Stimulated activated CD8-positive, alpha-beta memory T cell treated with anti-CD3 and anti-CD28 coated beads, Interleukin-4, amount 100 ng/mL, for 48 hours (primary cell): ENCODE results near the gene KCNT1.

Source experiments
- DNase-seq: peaks from one replicate; pipeline ENCODE4 v3.0.0-alpha.2; 2020

KCNT1 gene

DNA sequence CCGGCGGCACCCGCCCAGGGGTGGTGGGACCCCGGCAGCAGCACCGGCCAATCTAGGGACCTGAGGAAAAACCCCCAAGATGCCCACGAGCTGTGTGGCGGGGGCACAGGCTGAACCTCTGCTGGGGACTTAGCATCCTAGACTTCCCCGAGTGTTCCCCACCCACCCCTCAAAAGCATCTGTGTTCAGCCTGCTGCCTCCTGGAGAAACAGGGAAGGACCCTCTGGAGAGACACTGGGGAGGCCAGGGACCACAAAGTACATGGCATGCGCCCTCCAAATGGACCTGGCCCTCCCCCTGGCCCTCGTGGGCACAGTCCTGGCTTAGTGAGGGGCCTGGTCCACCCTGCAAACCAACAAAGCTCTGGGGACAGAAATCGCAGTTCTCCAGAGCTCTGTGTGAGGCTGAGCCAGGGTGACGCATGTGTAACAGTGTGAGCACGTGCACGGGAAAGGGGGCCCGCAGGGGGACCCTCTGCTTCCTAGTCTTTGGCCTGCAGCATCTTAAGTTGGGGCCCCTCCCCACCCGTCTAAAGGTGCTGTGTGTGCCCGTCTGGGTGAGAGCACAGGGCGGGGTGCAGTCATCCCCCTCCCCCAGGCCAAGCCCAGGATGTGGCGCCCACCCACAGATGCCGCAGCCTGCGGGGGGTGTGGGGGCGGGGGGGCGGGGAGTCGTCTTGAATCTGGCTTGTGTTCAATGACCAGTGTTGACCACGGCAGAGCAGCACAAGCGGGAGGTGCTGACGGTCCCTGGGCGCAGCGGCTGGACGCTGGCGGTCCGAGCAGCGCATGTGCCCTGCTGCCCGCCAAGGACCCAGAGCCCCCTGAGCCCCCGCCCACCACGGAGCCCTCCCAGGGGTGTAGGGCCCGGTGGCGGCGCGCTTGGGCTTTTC, 672 bp upstream of the KCNT1 start:
- DNase-seq, result peak; percentile 39

DNA sequence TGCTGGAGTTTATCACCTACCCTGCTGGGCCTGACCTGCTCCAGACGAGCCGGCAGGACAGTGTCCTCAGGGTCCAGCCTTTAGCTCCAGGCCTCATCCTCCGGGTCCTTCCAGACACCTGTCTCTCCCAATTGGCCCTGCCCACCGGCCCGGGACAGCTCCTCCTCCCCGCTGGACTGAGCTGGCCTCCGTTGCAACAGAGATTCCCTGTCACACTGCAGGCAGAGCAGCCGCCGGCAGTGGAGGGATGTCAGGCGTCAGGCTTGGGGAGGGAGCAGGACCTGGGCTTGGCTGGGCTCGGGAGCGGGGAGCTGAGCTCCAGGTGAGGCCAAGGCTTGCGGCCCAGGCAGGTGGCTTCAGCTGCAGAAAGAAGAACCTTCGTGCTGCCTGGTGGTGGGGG, 1.7 kb downstream of the KCNT1 start:
- no peak for DNase-seq

DNA sequence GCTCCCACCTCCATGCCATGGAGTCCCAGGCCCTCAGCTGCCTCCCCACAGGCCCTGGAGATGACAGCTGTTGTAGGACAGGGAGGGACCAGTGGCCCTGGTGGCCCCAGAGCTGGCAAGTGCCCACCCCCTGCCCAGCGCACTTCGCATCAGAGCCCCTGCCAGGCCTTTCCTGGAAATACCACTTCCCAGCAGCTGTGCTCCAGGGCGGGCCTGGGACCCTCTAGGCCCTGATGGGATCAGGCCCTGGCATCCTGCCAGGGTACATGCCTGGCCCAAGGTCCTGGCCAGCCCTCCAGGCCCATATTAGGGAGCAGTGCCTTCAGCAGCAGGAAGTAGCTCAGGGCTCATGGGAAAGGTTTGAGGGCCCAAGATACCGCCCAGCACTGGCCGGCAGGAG, 2.5 kb downstream of the KCNT1 start:
- DNase-seq, result no peak

DNA sequence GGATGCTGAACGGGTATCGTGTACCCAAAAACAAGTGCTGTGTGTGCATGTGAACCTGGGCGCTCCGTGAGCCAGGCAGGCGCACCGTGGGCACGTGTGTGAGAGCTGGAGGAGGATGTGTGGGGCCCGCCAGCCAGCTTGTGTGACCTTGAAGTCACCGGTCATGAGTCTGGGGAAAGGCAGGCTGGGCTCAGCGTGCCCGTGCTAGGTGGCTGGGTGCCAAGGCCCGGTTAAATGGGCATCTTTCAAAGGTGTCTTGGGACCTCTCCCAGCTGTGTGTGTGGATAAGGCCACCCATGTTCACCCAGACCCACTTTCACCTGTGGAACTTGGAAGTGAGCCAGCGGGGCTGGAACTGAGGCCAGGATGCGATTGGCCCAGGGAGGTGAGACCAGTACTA, 3.4 kb downstream of the KCNT1 start:
- DNase-seq, result no peak

DNA sequence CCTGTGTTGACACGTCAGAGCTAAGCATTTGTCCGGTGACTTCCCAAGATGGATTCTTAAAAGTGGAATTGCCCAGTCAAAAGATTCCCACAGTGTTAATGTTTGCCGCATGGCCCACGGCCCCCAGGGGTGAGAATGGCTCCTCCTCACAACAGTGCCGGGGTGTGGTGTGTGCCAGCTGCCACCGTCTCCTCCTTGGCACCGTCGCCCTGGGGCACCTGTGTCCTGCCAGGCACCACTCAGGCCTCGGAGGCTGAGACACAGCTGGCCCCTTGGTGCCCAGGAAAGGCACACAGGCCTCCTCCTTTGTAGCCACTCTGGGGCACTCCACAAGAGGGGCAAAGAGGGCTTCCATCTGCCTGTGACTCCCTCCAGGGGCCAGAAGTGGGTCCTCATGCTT, 4.3 kb downstream of the KCNT1 start:
- DNase-seq, result no peak

DNA sequence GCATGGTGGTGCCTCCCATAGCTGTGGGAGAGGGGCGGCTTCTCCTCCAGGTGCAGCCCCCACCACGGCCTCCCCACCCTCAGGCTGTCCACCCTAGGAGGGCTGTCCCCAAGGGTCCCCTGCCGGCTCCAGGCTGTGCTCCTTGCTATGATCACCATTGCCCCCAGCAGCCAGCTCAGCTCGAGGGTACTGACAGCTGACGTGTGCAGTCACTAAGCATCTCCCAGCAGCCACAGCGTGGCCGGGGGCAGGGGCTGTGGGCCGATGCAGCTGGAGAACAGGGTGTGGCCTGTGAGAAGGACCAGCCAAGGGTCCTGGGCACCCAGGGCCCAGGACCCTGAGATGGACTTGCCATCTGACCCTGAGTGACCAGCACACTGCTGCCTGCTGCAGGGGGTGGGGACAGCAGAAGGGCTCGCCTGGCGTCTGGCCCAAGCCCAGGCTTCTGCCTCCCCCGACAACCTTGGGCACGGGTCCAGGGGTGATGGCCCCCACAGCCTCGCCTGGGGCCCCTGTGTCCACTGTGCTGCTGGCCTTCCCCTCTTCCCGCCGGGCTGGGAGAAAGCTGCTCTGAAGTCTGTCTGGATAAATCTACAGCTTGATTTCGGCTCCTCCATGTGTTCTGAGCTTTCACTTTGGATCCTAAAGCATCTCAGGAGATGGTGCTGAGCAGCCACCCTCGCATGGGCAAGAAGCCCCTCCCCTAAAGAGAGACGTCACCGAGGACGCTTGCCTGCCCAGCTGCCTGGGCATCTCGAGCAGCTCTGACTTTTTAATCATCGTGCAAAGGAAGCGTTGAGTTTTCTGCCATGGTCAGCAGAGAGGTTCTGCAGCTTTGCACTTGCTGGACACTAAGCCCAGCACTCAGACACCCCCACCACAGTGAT, 5.5 kb downstream of the KCNT1 start:
- no peak for DNase-seq

DNA sequence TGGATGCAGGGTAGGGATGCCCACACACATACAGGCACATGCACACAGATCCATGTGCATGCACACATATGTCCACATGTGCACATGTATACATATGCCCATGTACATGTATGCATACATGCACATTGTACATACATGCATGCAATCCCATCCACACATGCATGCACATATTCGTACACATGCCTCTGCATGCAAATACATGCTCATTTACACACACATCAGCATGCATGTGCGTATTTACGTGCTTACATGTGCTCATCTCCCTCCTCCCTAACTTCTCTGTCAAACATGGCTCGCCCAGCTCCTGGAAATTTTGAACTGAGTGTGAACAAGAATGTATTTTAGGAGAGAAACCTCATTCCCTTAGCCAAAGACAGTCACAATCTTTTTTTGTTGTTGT, 6.2 kb downstream of the KCNT1 start:
- DNase-seq, result no peak

DNA sequence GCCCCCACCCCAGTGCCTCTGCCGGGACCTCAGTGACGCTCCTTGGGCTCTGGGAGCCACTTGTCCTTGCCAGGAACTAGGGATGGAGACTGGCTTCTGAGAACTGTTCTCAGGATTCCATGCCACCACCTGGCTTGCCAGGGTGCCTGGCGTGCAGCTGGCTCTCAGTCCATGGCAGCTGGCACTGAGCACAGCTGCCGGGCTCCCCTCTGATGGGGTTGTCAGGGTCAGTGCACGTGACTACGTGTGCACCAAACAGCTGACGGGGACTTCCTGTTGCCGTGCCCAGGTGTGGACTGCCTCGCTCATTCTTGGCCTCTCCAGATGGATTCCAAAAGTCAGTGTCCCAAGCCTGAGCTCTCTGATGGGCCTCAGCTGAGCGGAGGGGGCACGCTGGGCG, 9.4 kb downstream of the KCNT1 start:
- DNase-seq, result no peak

DNA sequence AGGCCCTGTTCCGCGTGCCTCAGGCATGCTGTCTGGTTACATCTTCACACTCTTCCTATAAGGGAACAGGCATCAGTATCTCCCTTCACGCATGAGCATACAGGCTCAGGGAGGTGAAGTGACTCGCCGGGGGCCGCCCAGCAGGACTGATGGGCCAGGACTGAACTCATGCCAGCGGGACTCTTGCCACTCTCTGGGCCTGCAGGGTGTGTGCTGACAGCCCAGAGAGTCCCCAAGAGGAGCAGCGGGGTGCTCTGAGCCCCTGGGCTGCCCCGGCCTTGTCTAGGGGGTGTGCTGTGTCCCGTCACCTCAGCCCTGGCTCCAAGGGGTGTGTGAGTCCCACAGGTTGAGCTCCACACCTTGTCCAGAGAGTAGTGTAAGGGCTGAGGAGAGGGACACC, 9.9 kb downstream of the KCNT1 start:
- no peak for DNase-seq

DNA sequence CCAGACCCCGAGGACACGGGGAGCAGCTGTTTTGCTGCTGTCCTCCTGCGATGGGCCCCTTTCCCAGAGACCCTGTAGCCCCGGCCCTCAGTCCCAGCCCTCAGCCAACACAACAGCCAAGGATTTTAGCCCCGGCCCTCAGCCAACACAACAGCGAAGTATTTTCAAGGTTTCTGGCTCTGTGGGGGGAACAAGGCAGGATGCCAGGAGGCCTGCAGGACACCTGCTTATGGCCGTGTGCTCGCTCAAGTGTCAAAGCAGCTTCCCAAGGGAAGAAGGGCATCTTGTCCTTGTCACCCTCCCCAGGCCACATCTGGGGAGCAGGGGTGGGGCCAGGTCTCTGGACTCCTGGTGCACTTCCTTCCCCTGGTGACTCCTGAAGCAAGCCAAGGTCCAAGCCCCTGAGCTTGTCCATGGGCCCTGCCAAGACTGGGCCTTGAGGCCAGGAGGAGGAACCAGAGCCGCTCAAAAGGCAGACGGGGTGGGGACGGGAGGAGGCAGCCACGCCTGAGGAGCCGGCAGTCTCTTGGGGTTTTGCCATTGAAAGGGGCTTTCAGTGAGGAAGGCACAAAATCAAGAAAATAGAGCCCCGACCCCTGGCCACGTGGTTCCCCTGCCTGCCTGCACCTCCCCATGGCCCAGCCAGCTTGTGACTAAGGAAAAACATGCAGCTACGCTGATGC, 10.8 kb downstream of the KCNT1 start:
- DNase-seq, result no peak

DNA sequence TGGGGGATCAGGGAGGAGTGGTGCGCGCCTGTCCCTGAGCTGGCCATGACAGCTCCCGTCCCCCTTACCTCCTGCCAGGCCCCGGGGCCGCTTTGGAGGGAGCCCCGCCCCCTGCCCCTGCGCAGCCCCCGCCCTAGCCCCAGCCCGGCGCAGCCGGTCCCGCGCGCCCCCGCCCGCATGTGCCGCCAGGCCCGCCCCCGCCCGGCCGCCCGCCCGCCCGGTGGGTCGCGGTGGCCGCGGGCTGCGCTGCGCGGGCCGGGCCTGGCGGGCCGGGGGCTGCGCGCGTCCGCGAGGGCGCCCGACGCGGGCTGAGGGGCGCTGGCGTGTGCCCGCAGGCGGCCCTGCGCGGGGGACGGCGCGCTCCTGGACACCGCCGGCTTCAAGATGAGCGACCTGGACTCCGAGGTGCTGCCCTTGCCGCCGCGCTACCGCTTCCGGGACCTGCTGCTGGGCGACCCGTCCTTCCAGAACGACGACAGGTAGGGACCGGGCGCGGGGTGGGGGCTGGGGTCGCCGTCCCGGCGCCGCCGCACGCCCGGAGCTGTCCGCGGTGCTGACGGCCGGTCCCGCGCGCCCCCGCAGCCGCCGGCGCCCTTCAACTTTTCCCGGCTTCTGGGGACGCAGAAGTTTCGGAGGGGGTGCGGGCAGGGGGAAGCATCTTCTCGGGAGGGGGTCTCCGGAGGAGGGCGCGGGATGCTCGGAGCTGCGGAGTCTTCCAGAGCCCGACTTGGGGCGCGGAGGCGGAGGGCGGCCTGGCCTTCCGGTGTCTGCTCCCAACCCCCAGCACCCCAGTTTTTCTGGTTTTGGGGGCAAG, 12.5 kb downstream of the KCNT1 start:
- no peak for DNase-seq

DNA sequence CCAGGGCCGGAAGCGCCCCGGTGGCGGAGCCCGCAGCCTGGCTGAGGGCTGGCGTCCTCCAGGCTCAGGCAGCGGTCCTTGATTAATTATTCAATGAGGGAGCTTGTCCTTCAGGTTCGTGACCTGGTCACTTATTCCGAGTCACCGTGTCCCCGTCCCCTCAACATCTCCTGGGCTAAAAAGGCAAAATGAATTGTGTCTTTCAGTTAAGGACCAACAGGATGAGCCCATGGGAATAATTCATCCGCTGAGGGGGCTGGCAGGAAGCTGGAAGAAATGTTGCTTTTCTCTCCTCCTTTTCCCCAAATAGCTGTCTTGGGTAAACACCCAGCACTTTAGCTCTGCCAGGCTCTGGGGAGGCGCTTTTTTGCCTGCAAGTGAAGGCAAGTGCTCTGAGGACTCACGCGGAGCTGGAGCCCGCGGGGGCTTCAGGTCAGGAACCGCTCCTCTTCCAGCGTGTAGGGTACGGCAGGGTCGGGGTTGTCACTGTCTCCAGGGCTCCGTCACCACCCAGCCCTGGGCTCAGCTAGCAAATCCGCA, 13.1 kb downstream of the KCNT1 start:
- DNase-seq, result no peak

DNA sequence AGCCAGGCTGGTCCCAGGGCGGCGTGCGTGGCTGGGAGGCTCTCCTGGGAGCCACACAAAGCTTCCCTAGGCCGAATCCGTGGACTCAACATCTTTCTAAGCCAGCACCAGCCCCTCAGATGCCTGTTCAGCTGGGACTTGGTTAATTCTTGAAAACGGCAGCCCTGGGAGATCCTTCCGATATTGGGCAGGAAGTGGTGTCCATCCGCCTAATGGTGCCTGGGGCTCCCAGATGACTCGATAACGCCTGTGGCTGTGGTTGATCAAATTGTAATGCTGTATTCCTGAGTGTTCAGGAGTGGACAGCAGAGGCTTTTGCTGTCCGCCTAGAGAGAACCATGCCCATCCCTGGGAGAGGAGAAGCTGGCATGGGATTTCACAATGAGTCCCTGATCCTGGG, 14.1 kb downstream of the KCNT1 start:
- no peak for DNase-seq

DNA sequence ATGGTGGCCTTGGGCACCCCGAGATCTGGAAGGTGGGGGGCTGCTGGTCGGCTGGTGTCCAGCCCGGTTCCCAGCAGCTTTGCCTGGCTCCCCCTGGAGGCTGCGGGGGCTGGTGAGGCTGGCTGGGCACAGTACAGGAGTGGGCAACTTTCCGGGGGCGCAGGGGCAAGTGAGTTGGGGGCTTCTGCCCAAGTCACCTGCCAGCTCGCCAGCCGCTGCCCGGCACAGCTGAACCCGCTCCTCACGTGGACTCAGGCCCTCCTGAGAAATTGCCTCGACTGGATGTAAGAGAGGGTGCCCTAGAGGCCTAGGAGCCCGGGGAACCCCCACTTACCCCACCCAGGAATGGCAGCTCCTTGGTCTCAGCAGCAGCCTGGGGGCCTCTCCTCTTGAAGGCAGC, 15.4 kb downstream of the KCNT1 start:
- DNase-seq, result no peak

DNA sequence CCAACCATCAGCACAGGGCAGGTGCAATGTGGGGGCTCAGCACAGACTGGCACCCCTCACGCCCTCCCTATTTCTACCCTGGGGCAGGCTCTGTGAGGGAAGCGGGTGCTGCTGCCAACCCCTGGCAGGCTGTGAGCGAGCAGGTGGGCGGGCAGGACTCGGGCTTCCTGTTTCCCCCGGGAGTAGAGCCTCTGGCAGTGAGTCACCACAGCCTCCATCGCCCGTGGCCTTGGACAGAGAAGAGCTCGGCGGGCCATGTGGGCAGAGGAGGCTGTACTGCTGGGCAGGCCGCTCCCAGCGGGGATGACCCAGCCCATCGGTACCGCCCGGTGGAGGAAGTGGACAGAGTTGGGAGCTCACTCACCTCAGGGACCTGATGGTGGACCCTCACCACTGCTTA, 16.6 kb downstream of the KCNT1 start:
- peak; percentile 33 for DNase-seq

DNA sequence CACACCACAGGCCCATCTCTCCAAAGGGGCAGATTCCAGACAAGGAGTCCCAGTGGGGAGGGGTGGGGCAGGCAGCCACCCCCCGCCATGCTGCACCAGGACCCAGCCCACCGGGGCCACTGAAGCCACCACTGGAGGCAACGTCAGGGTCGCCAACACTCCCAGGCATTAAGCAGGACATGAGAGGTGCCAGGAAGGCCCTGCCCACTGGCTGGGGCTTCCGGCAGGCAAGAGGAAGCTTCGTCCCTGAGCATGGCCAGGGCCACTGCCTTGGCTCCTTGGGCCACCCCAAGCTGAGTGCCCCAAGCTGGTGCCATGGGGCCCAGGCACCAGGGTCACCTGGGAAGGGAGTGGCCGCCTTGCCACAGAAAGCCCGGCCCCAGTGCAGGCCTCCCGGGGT, 17.5 kb downstream of the KCNT1 start:
- DNase-seq, result no peak

DNA sequence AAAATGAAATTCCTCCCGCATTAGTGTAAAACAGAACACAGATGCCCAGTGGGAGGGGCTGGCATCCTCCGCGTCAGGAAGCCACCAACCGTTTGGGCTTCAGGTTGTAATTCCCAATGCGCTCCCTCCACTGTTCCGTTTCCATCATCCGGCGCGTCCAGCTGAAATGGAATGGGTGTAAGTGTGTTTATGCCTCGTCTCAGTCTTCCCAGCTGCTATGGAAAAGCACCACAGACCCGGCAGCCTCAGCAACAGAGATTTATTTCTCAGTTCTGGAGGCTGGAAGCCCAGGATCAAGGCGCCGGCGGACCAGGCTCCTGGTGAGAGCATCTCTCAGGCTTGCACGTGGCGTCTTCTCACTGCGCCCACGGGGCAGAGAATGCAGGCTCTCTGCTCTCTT, 20.4 kb downstream of the KCNT1 start:
- no peak for DNase-seq

DNA sequence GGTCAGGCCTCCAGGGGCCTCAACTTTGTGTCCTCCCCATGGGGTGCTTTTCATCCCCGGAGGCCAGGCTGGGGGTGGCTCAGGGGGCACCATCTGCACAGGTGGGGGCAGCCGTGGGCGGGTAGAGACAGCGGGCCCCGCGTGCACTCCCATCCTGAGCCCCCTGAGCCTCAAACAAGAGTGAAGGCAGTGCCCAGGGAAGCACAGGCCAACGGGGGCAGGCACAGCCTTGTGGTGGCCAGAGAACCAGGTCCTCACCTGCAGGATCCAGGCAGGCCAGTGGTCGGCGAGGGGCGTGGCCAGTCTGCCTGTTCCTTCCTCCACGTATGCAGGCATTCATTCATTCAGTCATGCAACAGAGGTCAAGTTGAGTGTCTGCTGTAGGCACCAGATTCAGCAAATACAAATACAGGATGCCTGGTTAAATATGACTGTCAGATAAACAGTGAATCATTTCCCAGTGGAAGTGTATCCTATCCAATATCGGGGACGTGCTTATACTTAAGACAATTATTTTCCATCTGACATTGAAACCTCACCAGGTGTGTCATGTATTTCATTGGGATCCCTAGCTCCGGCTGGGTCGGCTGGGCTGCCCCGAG, 22.3 kb downstream of the KCNT1 start:
- DNase-seq, result no peak

DNA sequence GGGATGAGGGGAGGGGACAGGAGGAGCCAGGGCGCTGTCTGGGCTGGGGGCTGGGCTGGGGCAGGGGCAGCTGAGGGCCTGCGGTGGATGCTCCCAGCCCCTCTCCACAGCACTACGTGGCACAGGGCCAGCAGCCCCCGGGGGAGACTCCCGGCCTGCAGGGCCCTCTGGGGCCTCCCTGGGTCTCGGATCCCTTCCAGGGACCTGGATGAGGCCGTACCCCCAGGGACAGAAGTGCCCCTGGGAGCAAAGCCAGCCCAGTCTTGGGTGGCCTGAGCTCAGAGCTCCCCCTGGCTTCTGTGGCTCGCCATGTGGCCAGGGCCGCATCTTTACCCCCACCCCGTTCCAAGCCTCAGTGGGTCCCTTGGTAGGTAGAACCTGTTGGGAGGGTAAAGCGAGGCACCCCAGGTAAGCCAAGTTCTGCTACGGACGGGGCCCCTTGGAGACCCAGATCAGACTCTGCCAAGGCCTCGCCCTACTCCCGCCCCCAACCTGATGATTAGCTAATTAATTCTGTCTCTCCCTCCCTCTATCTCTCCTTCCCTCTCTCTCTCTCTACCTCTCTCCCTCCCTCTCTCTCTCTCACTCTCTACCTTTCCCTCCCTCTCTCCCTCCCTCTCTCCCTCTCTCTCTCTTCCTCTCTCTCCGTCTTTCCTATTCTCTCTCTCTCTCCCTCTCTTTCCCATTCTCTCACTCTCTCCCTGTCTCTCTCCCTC, 24.3 kb downstream of the KCNT1 start:
- no peak for DNase-seq

DNA sequence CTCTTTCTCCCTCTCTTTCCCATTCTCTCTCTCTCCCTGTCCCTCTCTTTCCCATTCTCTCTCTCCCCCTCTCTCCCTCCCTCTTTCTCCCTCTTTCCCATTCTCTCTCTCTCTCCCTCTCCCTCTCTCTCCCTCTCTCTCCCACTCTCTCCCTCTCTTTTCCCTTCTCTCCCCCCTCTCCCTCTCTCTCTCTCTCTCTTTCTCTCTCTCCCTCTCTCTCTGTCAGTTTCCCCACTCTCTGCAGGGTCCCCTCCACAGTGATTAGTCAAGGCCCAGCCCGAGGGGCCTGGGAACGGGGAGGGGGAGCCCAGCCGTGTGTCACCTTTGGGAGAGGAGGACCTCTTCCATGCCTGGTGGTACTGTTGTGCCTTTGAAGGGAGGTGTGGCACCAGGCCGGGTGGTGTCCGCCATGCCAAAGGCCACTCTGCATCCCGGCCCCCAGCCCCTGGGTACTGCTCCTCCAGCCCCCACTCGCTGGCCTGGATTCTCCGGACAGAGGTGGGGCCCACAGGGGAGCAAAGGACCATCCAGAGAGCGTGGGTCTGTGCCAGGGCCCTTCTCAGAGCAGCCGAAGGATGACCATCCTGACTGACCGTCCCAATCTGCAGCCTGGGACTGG, 25.4 kb downstream of the KCNT1 start:
- no peak for DNase-seq
